Globus pallidus (tissue), 1 donor: Measurements from ENCODE around the gene CCDC92.
A peak's percentile ranks its signal among the peaks of the same experiment; 100 is the strongest.
"Not testable (repeated sequence)": the region's sequence is repeated elsewhere in the genome, so short reads cannot be mapped to it uniquely, and the experiment has no call there.

ENCODE experiments used
- DNase-seq: peaks from one replicate; pipeline ENCODE4 v3.0.0-alpha.2; 2015; ENCODE audit warnings: low spot score

The CCDC92 gene

DNA sequence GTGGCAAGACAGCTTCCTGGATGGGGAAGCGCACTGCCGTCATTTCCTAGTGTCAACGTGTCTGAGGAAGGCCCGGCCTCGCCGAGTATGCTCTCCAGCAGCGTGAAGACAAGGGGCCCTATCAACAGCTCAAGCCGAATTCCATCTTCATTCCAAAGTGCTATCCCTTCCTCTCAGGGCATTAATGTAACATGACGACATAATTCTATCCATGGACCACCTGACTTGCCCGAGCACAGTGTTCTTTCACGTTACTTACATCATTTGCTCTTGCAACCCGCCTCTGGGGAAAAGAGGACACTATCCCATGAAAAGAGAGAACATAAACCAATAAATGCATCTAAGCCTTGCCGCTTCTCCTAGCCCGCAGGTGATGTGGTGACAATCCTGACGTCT lies 22.9 kb downstream of the CCDC92 start:
- no peak for DNase-seq

DNA sequence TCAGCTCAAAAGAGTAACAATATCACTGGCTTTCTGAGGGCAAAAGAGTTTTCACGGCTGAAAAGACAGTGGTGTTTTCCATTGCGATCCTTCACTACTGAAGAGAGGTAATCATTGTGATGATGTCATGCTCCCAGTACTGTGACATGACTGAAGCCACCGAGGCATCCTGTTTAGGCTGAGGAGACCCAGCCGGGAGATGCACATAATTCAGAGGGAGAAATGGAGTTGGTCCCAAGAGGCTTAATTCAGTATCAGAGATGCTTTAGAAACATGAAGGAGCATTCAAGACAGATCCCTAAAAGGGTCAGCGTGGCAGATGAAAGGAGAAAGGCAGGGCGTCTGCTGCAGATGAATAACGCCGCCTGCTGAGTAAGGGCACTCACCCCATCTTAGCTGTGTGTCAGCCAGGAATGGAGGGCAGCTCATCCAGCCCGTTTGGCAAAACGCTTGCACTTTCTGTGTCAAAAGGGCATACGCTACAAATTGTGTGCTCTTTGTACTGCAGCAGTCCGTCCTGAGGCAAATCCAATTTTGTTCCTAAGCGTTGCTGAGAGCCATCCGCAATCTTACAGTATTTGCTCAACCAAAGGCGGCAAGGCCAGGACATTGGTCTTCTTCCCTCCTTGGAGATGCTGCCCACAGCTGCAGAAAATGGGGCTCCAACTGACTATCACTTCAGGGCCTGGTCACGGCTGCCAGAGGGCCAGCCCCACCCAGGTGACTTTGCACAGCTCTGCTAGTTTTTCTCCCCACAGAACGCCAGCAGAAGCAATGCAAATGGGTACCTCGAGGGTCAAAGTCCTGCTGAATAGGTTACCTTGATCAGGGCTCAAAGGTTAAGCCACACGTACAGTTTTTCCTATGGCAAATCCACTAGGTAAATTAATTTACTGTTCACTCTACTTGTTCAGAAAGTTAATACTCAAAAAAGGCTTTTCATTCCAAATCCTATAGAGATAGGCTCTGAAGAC lies 23.5 kb downstream of the CCDC92 start:
- peak; percentile 43 for DNase-seq

DNA sequence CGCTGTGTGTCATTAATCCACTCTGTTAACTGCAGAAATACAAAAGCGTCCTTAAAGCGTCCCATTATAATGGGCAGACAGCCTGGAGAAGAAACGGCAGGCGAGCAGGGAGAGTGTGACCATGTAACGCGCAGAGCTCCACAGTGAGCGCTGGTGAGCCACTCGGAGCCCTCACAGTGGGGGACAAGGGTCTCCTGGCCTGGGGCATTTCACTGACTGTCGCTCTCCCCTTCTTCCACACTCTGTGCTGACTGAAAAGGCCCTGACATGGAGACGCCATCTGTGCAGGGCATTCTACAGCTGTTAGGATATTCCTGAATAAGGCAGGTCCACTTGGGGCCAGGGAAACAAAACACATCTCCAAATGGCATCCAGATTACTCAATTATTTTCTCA lies 24.2 kb downstream of the CCDC92 start:
- DNase-seq, result peak; percentile 61

DNA sequence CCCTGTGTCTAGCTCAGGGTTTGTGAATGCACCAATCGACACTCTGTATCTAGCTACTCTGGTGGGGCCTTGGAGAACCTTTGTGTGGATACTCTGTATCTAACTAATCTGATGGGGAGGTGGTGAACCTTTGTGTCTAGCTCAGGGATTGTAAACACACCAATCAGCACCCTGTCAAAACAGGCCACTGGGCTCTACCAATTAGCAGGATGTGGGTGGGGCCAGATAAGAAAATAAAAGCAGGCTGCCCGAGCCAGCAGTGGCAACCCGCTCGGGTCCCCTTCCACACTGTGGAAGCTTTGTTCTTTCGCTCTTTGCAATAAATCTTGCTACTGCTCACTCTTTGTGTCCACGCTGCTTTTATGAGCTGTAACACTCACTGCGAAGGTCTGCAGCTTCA lies 25.1 kb downstream of the CCDC92 start:
- DNase-seq, result not testable (repeated sequence)

DNA sequence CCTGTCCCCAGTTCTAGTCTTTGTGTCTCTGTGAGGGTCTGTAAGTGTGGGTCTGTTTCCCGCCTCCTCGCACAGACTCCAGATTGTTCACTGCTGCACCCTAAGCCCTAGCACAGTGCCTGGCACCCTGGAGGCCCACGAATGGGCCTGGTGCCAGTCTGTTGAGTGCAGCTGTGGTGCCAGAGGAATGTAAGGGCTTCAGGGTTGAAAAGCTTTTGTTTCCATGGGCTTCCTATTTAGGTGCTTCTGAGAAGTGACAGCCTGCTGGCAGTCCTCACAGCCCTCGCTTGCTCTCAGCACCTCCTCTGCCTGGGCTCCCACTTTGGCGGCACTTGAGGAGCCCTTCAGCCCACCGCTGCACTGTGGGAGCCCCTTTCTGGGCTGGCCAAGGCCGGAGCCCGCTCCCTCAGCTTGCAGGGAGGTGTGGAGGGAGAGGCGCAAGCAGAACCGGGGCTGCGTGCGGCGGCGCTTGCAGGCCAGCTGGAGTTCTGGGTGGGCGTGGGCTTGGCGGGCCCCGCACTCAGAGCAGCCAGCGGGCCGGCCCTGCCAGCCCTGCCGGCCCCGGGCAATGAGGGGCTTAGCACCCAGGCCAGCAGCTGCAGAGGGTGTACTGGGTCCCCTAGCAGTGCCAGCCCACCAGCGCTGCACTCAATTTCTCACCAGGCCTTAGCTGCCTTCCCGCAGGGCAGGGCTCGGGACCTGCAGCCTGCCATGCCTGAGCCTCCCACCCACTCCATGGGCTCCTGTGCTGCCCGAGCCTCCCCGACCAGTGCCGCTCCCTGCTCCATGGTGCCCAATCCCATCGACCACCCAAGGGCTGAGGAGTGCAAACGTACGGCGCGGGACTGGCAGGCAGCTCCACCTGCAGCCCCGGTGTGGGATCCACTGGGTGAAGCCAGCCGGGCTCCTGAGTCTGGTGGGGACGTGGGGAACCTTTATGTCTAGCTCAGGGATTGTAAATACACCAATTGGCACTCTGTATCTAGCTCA lies 25.8 kb downstream of the CCDC92 start:
- DNase-seq, result peak; percentile 38

DNA sequence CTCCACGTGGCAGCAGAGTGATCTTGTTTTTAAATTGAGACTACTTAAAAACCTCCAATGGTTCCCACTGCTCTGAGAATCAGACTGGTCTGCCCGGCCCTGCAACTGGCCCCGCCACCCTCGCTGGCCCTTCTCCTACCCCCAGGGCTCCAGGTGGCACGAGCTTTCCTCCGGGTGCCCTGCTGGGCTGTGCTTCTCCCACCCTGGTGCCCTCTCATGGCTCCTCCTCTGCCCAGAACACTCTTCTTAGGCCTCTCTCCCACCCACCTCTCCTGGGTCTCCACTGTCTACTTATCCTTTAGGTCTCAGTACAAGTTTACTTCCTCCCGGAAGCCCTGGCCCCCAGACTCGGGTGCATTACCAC lies 26.5 kb downstream of the CCDC92 start:
- DNase-seq, result no peak

DNA sequence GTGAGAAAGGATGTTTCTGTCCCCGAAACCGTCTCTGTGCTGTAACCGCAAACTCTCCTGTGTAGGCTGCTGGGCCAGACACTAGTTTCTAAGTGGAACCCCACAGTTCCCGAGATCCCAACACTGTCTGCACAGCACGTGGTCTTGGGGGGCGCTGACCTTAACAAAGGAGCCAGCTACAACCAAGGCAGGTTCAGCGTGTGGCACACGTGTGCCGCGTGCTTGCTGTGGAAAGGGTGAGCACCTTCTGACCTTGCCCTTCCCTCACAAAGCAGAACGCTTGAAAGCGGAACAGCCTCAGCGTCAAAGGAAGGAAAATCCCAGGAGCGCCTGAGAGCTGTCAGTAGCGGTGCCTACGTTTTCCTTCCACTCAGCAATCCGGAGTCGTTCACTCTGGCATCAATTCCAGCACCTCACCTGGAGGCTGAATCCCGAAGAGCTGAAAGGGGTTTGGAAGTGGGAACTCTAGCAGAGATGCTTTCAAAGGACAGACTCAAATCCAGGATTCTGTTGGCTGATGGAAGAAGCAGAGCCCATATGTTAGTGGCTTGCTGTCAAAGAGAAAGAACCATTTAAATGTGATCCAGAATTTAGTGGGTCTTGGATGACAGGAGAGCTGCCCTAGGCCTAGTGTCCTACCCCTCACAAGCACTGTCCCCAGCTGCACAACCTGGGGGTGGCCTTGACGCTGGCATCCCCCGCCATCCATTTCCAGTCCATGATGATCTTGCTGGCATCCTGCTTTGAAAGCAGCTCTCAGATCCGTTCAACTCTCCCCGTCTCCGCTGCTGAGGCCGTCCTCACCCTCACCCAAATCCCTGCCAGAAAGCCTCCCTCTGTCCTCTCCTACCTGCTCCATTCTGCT lies 27.1 kb downstream of the CCDC92 start:
- no peak for DNase-seq

DNA sequence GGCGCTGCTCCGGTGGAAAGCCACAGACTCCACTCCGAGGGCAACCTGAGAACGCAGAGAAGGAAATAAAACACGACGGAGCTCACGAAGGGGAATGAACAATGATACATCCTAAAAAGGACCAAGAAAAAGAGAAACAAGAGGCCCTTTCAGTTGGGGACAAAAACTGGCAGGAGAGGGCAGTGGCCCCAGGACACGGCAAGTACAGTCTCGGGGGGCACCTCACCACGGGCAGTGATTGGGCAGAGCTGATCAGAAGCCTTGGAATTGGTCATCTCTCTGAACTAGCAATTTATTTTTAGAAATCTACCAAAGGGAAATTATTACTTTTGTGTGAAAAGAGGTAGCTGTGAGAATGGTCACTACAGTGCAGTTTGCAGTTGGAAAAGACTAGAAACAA lies 27.9 kb downstream of the CCDC92 start:
- no peak for DNase-seq

DNA sequence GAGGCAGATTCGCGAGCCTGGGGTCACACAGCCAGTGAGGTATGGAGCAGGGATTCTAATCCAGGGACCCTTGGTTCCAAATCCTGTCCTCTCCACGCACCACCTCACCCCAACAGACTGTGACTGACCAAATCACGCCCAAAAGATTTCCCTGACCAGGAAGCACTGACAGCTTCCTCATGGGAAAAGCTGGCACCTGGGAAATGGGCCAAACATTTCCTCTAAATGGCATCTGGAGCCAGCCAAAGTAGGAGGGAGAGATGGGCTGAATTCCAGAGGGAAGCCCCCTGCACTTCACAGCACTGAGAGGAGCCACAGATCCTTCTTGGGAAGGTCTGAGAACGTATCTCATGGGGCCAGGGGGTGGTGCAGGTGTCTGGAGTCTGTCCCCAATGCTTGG lies 28.8 kb downstream of the CCDC92 start:
- no peak for DNase-seq

DNA sequence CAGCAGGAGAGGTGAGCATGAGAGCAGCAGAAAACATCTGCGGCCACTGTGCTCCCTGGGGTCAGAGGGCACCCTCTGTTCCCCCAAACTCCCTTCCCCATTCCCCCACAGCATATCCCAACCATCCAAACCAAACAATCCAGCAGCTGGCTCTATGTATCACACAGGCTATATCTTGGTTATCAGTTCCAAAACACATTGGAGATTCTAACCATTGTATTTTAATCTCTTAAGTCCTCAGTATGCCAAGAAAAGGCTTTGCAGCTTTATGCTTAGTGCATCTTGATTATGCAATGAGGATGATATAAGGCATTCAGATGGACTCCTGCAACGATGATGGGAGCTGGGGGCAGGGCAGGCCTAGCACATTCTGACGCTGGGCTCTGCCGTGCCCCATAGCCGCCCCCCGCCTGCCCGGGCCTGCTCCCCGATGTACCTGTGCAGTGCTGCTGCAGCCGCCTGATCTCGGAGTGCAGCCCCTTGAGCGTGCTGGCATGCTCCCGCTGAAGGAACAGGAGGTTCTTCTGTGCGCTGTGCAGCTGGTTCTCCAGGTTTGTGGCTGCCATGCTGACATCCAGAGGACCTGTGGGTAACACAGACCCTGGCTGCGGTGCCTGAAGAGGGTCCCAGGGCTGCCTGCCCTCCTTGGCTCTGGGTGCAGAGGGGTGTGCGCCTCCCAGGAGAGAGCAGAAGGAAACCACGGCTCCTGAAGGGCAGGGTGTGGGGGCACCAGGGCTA lies 29.6 kb downstream of the CCDC92 start:
- DNase-seq, result no peak

DNA sequence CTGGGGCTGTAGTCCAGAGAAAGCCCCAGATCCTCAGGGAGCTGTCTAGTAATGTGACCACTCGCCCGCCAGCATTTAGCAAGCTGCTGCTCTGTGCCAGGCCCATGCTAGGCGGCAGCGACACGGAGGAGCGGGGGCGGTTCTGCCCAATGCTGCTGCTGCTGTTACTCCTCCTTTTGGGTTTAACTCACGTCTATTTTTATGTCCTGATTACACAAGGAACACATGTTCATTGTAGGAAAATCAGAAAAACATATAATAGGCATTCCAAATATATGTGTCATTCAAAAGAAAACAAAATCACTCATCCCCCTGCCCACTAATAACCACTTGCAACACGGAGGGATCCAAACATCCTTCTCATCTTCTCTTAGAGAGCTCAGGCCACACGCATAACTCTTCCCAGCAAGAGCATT lies 30.4 kb downstream of the CCDC92 start:
- no peak for DNase-seq

DNA sequence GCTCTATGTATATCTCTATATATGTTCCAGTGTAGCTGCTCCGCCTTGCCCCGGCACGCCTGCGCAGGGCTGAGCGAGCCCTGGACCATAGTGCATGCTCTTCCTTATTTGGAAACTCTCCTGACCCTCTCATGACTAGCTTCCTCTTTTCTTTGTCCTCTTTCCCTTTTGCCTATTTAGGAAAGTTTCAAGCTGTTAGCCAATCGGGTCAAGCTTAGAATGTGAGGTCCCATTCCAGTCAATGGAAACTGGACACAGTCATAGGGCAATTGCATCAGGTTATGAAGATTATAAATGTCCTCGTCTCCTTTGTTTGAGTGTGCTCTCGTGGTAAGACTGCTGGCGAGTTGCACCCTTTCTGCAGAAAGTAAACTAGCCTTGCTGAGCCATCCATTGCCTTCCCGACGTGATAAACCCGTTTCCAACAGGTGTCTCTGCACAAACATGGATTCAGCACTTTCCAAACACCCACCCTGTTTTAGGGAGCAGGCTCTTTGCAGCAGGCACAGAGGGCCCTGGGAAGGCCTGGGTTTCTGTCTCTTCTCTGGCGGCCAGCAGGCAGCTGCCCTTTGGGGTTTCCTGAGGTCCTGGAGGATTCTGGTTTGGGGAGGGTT lies 30.9 kb downstream of the CCDC92 start:
- no peak for DNase-seq

DNA sequence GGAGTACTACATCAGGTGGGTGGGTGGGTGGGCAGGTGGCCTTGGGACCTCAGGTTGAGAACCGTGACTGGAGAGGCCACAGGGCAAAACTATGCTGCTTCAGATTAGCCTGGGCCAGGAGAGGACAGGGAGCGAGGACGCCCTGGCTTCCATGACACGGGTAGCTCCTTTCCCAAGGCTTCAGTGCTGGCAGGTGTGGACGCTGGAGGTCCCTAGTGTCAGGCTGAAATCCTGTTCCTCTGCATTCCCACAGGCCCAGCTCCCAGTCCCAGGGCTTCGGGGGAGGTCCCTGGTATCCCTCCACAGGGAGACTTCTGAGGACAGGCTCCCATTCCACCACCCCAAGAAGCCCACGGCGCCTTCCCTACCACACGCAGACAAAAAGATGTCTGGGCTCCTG lies 31.6 kb downstream of the CCDC92 start:
- DNase-seq, result no peak

DNA sequence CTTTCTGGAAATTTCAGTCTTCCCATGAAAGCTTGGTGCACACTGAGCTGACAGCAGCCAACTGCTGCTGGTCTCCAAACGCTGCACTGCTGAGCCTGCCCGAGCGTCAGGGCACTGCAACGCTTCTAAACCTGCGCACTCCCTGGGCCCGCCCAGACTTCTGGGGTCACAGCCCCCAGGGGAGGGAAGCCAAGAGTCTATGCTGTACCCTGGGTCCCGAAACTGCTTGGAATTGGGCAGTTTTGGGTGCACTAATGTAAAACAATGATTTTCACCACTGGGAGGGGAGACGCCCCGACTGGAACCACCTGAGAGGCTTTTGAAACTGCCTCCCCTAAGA lies 32.0 kb downstream of the CCDC92 start:
- DNase-seq, result no peak

DNA sequence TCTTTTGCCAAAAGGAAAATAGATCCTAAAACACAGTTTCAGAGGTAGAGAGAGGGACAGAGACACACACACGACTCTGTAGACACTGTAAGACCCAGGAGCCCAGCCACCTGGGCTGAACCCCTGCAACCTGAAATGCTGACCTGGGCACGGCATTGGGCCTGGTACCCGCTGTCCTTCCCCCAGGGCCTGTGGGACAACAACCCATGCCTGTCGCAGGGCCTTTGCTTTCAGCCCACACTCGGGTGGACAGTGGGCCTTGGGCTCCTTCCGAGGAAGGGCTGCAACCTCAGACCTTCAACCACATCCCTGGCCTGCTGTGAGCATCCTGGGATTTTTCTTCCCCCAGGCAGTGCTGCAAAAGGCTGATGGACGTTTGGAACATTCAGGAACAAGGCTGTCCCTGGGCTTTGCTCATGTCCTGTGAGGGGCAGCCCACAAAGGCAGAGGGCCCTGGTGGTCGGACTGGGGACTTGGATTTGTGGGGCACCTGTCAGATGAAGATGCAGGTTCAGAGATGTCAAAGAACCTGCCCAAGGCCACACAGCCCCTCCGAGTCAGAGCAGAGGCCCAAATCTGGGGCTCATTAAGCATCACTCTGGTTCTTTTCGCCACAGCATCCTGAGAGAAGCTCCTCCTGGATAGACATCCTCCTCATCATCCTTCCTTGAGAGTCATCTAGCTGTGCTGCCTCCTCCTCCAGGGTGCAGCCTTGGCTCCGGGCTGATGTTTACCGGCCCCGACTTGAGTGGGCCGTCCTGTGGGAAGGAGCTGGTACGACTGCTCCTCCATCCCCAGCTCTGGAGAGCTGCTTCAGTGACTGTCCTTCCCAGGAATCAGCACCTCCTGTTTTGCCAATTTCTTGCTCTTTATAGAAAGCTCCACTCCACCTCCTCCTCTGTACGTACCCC lies 32.7 kb downstream of the CCDC92 start:
- no peak for DNase-seq

DNA sequence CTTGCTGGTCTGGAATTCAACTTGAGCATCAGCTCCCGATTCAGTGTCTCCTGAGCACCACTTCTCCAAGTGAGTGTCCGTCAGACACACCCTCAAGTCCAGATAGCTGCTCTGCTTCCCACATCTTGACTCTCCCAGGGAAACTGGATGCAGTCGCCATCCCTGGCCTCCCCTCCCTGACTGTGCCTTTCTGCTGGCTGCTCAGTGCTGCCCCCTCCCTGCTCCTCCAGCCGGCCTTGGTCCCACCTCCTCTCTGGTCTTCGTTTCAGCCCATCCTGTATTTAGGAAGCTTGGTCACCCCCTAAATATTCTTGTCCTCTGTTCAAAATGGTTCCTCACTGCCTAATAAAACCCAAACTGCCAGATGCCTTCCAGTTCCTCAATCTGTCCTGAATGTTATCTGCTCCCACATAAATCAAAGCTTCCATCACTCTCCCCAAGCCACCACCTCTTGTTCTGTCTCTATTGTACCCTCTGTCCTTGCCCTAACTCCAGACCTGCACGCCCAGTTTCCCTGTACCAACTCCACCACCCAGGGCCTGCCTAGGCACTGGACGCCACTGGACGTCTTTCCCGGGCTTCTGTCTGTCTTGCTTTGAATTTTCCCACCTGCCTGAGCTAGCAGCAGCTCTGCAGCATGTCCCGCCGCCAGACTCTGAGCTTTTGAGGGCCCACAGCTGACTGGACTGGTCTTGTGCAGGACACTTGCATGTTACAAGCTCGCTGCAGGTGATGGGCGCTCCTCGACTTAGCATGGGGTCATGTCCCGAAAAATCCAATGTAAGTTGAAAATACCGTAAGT lies 33.8 kb downstream of the CCDC92 start:
- no peak for DNase-seq

DNA sequence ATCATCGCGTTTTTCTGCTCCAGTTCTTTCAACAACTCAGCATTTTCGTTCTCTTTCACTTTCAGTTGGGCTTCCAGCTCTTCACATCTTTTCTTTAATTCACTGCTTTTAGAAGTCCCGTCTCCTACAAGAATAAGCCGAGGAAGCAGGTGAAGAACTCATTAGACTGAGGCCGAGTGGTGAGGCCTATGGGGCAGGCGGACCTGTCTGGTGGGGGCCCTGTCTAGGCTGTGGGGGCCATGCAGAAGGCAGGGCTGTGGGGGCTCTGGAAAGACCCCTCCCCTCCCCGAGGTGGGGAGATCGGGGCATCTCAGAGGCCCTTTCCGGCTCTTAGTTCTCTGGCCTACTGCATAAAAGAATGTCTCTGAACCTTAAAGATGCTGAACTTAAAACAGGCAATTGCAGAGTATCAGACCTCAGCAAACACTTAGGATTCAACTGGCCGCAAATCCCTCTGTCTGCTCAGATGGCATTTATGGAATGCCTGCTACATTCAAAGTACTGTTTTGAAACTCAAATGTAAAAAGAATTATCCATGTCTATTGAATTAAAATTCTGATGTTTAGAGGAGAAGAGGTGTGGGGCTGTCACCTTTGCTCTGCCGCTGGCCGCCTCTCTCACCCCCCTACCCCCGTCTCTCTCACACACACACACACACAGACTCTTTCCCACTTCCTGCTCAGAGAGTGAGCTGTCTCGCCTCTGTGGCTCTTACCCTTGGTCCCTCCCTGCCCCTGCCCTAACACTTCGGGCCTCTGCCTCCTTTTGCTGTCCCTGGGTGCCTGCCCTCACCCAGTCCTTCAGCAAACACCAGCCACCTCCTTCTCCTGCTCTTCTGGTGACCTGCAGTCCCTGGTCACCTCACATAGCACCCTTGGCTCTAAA lies 34.7 kb downstream of the CCDC92 start:
- DNase-seq, result no peak
